GM10248 (cell line): ENCODE measurements around the gene BRAT1.
"Not testable (repeated sequence)": the region's sequence is repeated elsewhere in the genome, so short reads cannot be mapped to it uniquely, and the experiment has no call there.

Experiments used
- CTCF ChIA-PET: fragments of 300-600 bp; sonication (Branson Sonifier 250); formaldehyde crosslinking; extraction: SDS; loops from one replicate; lab custom pipeline; 2021; ENCODE audit warnings: antibody characterized with exemption; lab: Yijun Ruan, JAX
- POLR2A ChIA-PET: fragments of 350-650 bp; sonication (Branson Sonifier 250); formaldehyde crosslinking; extraction: SDS; loops from one replicate; lab custom pipeline; 2020; ENCODE audit warnings: antibody characterized with exemption; lab: Yijun Ruan, JAX
- DNase-seq: peaks from one replicate; pipeline ENCODE4 v3.0.0; 2012; ENCODE audit errors: extremely low spot score
- CTCF ChIP-seq: IDR thresholded peaks from 2 replicates; pipeline ENCODE4 v1.5.1; 2012; ENCODE audit warnings: mild to moderate bottlenecking, low read depth; ENCODE audit errors: extremely low read depth, missing control alignments, control extremely low read depth

BRAT1 gene

GRCh38 chr7:2593036-2593727 is 37.9 kb upstream of the BRAT1 start:
- DNase-seq: no peak
- POLR2A ChIA-PET: no interaction called here
- no peak for TF ChIP-seq CTCF
- CTCF ChIA-PET: no interaction called here

- DNase-seq: no peak
- no peak for TF ChIP-seq CTCF
- ChIA-PET CTCF (interaction anchor here (0.8 kb wide), 1 partner anchor 20 kb away, joined by 3 read pairs; no protein-coding TSS in a partner anchor), POLR2A (no interaction called here)
These were observed 37.1 kb upstream of the BRAT1 start for GRCh38 chr7:2592375-2592865.

- DNase-seq, POLR2A ChIA-PET: not testable (repeated sequence)
- CTCF ChIA-PET: interaction anchor here (0.7 kb wide), 1 partner anchor 19 kb away, joined by 3 read pairs; no protein-coding TSS in a partner anchor
These were observed 34.6 kb upstream of the BRAT1 start for GRCh38 chr7:2589941-2590340.

- CTCF ChIA-PET: no interaction called here
- no peak for DNase-seq
- POLR2A ChIA-PET: no interaction called here
- TF ChIP-seq CTCF: no peak
These were observed 34.0 kb upstream of the BRAT1 start for GRCh38 chr7:2589341-2589740.

- ChIA-PET POLR2A (no interaction called here), CTCF (no interaction called here)
- TF ChIP-seq CTCF: no peak
- DNase-seq: no peak
These were observed 32.5 kb upstream of the BRAT1 start for GRCh38 chr7:2587778-2588177.

- DNase-seq: no peak
- CTCF ChIA-PET: interaction anchor here (1.4 to 1.6 kb wide), 2 partner anchors 12 to 19 kb away, joined by 3 to 4 read pairs; no protein-coding TSS in a partner anchor
- TF ChIP-seq CTCF: no peak
- POLR2A ChIA-PET: no interaction called here
These were observed 31.8 kb upstream of the BRAT1 start for GRCh38 chr7:2587134-2587533.

GRCh38 chr7:2586326-2587020 is 31.1 kb upstream of the BRAT1 start:
- ChIA-PET POLR2A (no interaction called here), CTCF (interaction anchor here (1.0 to 1.6 kb wide), 4 partner anchors 12 to 19 kb away, joined by 3 to 4 read pairs (median 3); no protein-coding TSS in a partner anchor)
- no peak for DNase-seq
- TF ChIP-seq CTCF: no peak
